HG03064 (cell line): ENCODE data around the gene TSPY1.
"Not testable (repeated sequence)": the region's sequence is repeated elsewhere in the genome, so short reads cannot be mapped to it uniquely, and the experiment has no call there.

ENCODE experiments used
- ATAC-seq: cut with Tn5 transposase; IDR thresholded peaks from one replicate; pipeline ENCODE4 v1.9.1; 2021; ENCODE audit warnings: low read depth; ENCODE audit not compliant: unreplicated experiment

The TSPY1 gene, protein sequence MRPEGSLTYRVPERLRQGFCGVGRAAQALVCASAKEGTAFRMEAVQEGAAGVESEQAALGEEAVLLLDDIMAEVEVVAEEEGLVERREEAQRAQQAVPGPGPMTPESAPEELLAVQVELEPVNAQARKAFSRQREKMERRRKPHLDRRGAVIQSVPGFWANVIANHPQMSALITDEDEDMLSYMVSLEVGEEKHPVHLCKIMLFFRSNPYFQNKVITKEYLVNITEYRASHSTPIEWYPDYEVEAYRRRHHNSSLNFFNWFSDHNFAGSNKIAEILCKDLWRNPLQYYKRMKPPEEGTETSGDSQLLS

DNA sequence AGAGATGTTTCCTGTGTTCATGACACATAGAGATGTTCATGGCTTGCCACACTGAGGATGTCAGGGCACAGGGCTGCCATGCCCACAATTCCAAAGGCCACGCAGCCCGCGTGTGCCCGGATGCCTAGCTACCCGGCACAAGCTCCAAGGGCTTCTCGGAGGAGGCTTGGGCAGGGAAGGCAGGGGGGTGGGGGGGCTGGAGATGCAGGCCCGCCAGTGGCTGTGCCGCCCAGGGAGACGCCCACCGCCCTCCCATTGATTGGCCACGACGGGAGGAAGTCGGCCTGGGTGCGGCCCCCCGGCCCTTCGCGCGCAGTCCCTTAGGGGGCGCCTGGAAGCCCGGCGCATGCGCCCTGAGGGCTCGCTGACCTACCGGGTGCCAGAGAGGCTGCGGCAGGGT, at the start of gene TSPY1:
Gene TSPY1 (plus strand): TSS at position 301 of the 400 bp plus-strand sequence. CDS start 46 bp downstream, at position 347.
- ATAC-seq, result not testable (repeated sequence)

DNA sequence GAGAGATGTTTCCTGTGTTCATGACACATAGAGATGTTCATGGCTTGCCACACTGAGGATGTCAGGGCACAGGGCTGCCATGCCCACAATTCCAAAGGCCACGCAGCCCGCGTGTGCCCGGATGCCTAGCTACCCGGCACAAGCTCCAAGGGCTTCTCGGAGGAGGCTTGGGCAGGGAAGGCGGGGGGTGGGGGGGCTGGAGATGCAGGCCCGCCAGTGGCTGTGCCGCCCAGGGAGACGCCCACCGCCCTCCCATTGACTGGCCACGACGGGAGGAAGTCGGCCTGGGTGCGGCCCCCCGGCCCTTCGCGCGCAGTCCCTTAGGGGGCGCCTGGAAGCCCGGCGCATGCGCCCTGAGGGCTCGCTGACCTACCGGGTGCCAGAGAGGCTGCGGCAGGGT, 20.2 kb downstream of the TSPY1 start, which contains the start of gene TSPY9:
Gene TSPY9 (plus strand): TSS at position 301 of the 400 bp plus-strand sequence. CDS start 46 bp downstream, at position 347.
- ATAC-seq, result not testable (repeated sequence)

DNA sequence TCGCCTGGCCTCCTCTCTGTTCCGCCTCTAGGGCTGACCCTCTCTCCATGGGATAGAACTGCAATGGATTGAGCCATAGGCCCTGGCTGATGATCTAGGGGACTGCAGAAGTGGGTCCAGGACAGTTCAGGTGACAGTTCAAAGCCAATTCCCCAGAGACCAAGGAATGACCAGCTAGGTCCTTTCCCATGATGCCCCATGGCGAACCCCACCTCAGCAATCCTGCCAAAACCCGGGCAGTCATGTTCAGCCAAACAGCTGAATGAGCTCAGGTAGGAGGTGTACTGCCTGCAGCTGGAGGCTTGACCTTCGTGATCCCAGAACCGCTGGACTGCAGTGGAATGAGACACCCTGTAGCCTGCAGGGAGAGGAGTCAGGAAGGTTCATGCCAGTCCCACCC, 37.6 kb downstream of the TSPY1 start:
- not testable (repeated sequence) for ATAC-seq

DNA sequence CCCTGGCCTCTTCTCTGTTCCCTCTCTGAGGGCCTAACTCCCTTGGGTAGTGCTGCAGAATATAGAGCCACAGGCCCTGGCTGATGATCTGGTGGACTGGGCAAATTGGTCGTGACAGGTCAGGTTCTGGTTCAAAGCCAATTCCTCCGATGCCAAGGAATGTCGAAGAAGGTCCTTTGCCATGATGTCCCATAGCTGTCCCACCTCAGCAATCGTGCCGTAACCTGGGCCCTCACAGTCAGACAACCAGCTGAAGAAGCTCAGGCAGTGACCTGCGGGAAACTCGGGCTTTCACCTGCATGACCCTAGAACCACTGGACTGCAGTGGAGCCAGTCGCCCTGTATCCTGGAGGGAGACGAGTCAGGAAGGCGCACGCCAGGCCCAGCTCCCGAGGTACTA, 49.5 kb downstream of the TSPY1 start:
- ATAC-seq, result not testable (repeated sequence)
